SHP77 (cell line): Measurements from ENCODE around the gene BMP2.

Source experiments
- DNase-seq, 2 experiments: peaks; one replicate each; lab custom pipeline; 2025; lab: John Stamatoyannopoulos, UW

The BMP2 gene

GRCh38 chr20:6767536-6768227 is at the start of gene BMP2:
Gene BMP2 (plus strand): TSS chr20:6767686. CDS start chr20:6770127, 2,441 bp downstream.
- DNase-seq = peak; percentile 52 to 80

GRCh38 chr20:6718662-6719368 is 48.7 kb upstream of the BMP2 start:
- DNase-seq = no peak

- DNase-seq = no peak
Measured at GRCh38 chr20:6719369-6719721, 48.1 kb upstream of the BMP2 start.

GRCh38 chr20:6726761-6727160 is 40.7 kb upstream of the BMP2 start:
- DNase-seq = no peak

GRCh38 chr20:6730672-6731328 is 36.7 kb upstream of the BMP2 start:
- DNase-seq = no peak

GRCh38 chr20:6732001-6732447 is 35.5 kb upstream of the BMP2 start:
- no peak for DNase-seq

- no peak for DNase-seq
Measured at GRCh38 chr20:6732851-6733250, 34.6 kb upstream of the BMP2 start.

GRCh38 chr20:6733965-6734364 is 33.5 kb upstream of the BMP2 start:
- DNase-seq = no peak

- DNase-seq = no peak
Measured at GRCh38 chr20:6735942-6736845, 31.3 kb upstream of the BMP2 start.

- DNase-seq = no peak
Measured at GRCh38 chr20:6739406-6739805, 28.1 kb upstream of the BMP2 start.

GRCh38 chr20:6740096-6740495 is 27.4 kb upstream of the BMP2 start:
- no peak for DNase-seq

GRCh38 chr20:6744180-6744579 is 23.3 kb upstream of the BMP2 start:
- DNase-seq = no peak

- no peak for DNase-seq
Measured at GRCh38 chr20:6744805-6745204, 22.7 kb upstream of the BMP2 start.

- no peak for DNase-seq
Measured at GRCh38 chr20:6746901-6747609, 20.4 kb upstream of the BMP2 start.

GRCh38 chr20:6750438-6750837 is 17.0 kb upstream of the BMP2 start:
- DNase-seq = no peak

- DNase-seq = peak; percentile 30 to 59
Measured at GRCh38 chr20:6756693-6757595, 10.5 kb upstream of the BMP2 start.

- DNase-seq = no peak
Measured at GRCh38 chr20:6764619-6765018, 2.9 kb upstream of the BMP2 start.

- peak; percentile 23 to 44 for DNase-seq
Measured at GRCh38 chr20:6765469-6766058, 1.9 kb upstream of the BMP2 start.

- no peak for DNase-seq
Measured at GRCh38 chr20:6766433-6766832, 1.1 kb upstream of the BMP2 start.

GRCh38 chr20:6767126-6767535 is 355 bp upstream of the BMP2 start:
- DNase-seq = no peak
